NT2/D1 (cell line): Measurements from ENCODE around the gene RALGPS1.

ENCODE experiments used
- SUZ12 ChIP-seq: IDR thresholded peaks from 2 replicates; pipeline ENCODE4 v1.6.1; 2011; ENCODE audit not compliant: insufficient read length, insufficient read depth; ENCODE audit errors: extremely low read depth
- YY1 ChIP-seq: IDR thresholded peaks from 2 replicates; pipeline ENCODE4 v1.6.1; 2011; ENCODE audit not compliant: insufficient read length, insufficient read depth
- ZNF274 ChIP-seq: IDR thresholded peaks from 2 replicates; pipeline ENCODE4 v1.6.1; 2011; ENCODE audit warnings: mild to moderate bottlenecking, low read depth, low read length

DNA sequence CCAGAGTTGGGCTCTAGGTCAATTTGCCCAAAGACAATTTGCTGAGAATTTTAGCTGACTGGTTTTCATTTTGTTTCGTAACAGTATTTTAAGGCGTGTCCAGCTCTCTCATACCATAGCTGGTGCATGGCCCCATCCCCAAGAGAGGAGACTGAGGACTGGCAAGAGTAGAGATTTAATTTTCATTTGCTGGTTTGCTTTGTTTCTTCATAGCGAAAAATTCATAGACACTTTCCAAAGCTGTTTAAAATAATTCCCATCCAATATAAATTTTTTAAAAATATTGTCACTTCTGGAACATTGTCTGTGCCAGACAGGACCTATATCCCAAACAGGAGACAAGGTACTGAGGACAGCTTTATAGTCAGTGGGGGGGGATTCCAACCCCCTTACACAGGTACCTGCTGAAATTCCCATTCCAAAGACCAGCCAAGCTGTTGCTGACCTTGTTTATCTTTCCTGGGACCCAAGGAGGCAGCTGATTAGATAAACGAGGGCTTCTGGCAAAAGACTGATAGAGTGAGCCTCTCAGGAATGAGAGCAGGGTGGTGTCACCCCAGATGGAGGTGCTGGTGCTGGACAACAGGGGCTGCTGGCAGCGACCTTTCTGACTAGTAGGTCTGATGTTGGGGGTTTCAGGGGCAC lies 214.6 kb downstream of the RALGPS1 start:
- no peak for TF ChIP-seq YY1
- no peak for TF ChIP-seq SUZ12
- no peak for TF ChIP-seq ZNF274
